Measurements from ENCODE around the gene MECP2. TPM values are rescaled to one million over a fixed set of nuclear protein-coding genes. Genes with fewer than 3 reads are reported as not detected.

Gene MECP2
- polyA plus RNA-seq, 1 donor (not counting 4 experiments of a cell fraction or from before 2014, with no cell fraction given) = 9.9 TPM

DNA sequence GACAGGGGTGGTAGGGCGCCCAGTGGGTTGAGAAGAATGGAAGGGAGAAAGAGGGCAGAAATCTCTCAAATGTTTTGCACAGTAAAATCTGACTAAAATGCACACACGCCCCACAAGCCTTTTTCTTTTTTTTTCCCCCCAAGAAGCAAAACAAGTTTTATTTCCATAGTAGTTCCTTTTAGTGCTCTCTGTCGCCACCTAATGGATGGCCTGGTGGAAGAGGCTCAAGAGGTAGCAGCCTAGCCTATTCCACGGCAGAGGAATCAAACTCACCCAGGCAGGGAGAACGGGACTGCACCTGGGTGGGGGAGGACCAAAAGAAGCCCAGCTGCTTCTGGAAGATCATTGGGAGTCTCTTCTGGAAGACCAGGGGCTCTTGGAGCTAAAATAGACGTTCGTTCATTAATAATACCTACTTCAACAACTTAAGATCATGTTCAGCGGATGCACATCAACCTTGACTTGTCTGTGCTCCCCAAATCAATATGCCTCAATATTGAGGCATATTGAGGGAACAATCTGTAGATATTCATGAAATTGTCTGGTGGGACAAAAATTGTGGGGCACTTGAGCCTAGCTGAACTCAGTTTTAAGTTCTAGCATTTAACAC, 46.2 kb downstream of the MECP2 start:
- H3K27ac ChIP-seq (ENCODE audit: control insufficient read depth, insufficient read depth, low read length) = no peak overlapping the region
- no peaks in the 10 kb centered on the region for H3K9me1 ChIP-seq (ENCODE audit: control insufficient read depth, extremely low read depth, insufficient read depth, low read length)
- no peaks in the 10 kb centered on the region for H4K20me1 ChIP-seq (ENCODE audit: control insufficient read depth, extremely low read depth, insufficient read depth, low read length)
- H2AFZ ChIP-seq (ENCODE audit: control insufficient read depth, low read length) = no peak overlapping the region
- no peak overlapping the region for H3K4me2 ChIP-seq (ENCODE audit: control insufficient read depth, extremely low read depth, insufficient read depth, low read depth, low read length)
- H3K9ac ChIP-seq (ENCODE audit: control insufficient read depth, extremely low read depth, insufficient read depth, low read length) = no peak overlapping the region
- no peaks in the 10 kb centered on the region for H3K27me3 ChIP-seq (ENCODE audit: control insufficient read depth, extremely low read depth, insufficient read depth, low read length)
- peaks cover 11% of the 10 kb centered on the region for H3K79me2 ChIP-seq (ENCODE audit: control insufficient read depth, insufficient read depth, low read length)
- DNase-seq (ENCODE audit: low read depth, low spot score) (no peak), FAIRE-seq (peak; percentile 17)
- no peaks in the 10 kb centered on the region for H3K9me3 ChIP-seq (ENCODE audit: control insufficient read depth, low read depth, low read length)
- dilution Hi-C loops (cut with MboI; ENCODE audit: extremely low pct_ligation_motif_present, low sequenced_read_pairs) = no loop called here
- H3K4me3 ChIP-seq (ENCODE audit: control insufficient read depth in 2 of 3, extremely low read depth in 1 of 3, insufficient read depth in 2 of 3, low read depth in 1 of 3, low read length in 3 of 3) = no peak overlapping the region
- TF ChIP-seq, protein P1, sequence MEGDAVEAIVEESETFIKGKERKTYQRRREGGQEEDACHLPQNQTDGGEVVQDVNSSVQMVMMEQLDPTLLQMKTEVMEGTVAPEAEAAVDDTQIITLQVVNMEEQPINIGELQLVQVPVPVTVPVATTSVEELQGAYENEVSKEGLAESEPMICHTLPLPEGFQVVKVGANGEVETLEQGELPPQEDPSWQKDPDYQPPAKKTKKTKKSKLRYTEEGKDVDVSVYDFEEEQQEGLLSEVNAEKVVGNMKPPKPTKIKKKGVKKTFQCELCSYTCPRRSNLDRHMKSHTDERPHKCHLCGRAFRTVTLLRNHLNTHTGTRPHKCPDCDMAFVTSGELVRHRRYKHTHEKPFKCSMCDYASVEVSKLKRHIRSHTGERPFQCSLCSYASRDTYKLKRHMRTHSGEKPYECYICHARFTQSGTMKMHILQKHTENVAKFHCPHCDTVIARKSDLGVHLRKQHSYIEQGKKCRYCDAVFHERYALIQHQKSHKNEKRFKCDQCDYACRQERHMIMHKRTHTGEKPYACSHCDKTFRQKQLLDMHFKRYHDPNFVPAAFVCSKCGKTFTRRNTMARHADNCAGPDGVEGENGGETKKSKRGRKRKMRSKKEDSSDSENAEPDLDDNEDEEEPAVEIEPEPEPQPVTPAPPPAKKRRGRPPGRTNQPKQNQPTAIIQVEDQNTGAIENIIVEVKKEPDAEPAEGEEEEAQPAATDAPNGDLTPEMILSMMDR (optimal IDR thresholded peaks at IDR 0.05 in 1 of 3, IDR thresholded peaks at IDR 0.05 in 1 of 3, conservative IDR thresholded peaks at IDR 0.05 in 1 of 3; ENCODE audit: extremely low read depth in 1 of 3, insufficient read depth in 2 of 3, low read length in 3 of 3) = peak; percentile 66 to 70 (median 67)
- TF ChIP-seq EZH2 (IDR thresholded peaks at IDR 0.05; ENCODE audit: low read length) = no peak
- peaks cover 3% of the 10 kb centered on the region for H3K4me1 ChIP-seq (ENCODE audit: control insufficient read depth, extremely low read depth, insufficient read depth, low read length)
- H3K36me3 ChIP-seq (ENCODE audit: control insufficient read depth in 2 of 2, extremely low read depth in 1 of 2, insufficient read depth in 2 of 2, low read length in 2 of 2) = peaks cover 0 to 1% of the 10 kb centered on the region in 2 experiments

DNA sequence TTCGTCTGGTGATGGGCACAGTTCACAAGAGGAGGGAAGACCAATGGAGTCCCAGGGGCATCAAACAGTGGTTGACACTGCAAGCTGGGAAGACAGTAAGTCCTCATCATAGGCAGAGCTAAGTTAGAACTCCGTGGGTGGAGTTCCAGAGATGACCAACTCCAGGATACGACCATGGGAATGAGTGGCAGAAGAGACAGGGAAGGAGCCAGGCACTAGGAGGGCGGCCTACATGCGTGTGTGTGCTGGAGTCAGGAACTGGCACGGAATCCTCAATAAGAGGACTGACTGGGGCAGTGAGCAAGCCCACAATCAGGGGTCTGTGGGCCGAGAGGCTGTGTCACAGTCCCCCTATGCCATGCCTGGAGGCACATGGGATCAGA, 47.4 kb downstream of the MECP2 start:
- Histone ChIP-seq H3K4me2 (ENCODE audit: control insufficient read depth, extremely low read depth, insufficient read depth, low read depth, low read length) (no peak overlapping the region), H4K20me1 (ENCODE audit: control insufficient read depth, extremely low read depth, insufficient read depth, low read length) (no peaks in the 10 kb centered on the region), H3K79me2 (ENCODE audit: control insufficient read depth, insufficient read depth, low read length) (peaks cover 11% of the 10 kb centered on the region), H2AFZ (ENCODE audit: control insufficient read depth, low read length) (no peak overlapping the region), H3K36me3 (ENCODE audit: control insufficient read depth in 2 of 2, extremely low read depth in 1 of 2, insufficient read depth in 2 of 2, low read length in 2 of 2) (peaks cover 0 to 1% of the 10 kb centered on the region in 2 experiments), H3K9me3 (ENCODE audit: control insufficient read depth, low read depth, low read length) (no peaks in the 10 kb centered on the region), H3K27me3 (ENCODE audit: control insufficient read depth, extremely low read depth, insufficient read depth, low read length) (no peaks in the 10 kb centered on the region), H3K9ac (ENCODE audit: control insufficient read depth, extremely low read depth, insufficient read depth, low read length) (no peak overlapping the region), H3K27ac (ENCODE audit: control insufficient read depth, insufficient read depth, low read length) (no peak overlapping the region), H3K9me1 (ENCODE audit: control insufficient read depth, extremely low read depth, insufficient read depth, low read length) (no peaks in the 10 kb centered on the region), H3K4me3 (ENCODE audit: control insufficient read depth in 2 of 3, extremely low read depth in 1 of 3, insufficient read depth in 2 of 3, low read depth in 1 of 3, low read length in 3 of 3) (no peak overlapping the region), H3K4me1 (ENCODE audit: control insufficient read depth, extremely low read depth, insufficient read depth, low read length) (peaks cover 3% of the 10 kb centered on the region)
- dilution Hi-C loops (cut with MboI; ENCODE audit: extremely low pct_ligation_motif_present, low sequenced_read_pairs) = no loop called here
- TF ChIP-seq, protein P1 (optimal IDR thresholded peaks at IDR 0.05 in 1 of 3, IDR thresholded peaks at IDR 0.05 in 1 of 3, conservative IDR thresholded peaks at IDR 0.05 in 1 of 3; ENCODE audit: extremely low read depth in 1 of 3, insufficient read depth in 2 of 3, low read length in 3 of 3) = no peak
- no peak for TF ChIP-seq EZH2 (IDR thresholded peaks at IDR 0.05; ENCODE audit: low read length)
- DNase-seq (ENCODE audit: low read depth, low spot score) (no peak), FAIRE-seq (no peak)

Measured in keratinocyte (primary cell).